Neuronal stem cell (in vitro differentiated cells): Measurements from ENCODE around the gene RARS1. TPM values are rescaled to one million over a fixed set of nuclear protein-coding genes. Genes with fewer than 3 reads are reported as not detected.

Source experiments
- DNase-seq: peaks from one replicate; pipeline ENCODE4 v3.0.0-alpha.2; 2013; ENCODE audit warnings: low spot score
- H2AFZ ChIP-seq: one replicate; pipeline ENCODE4 v1.6.1; 2013; ENCODE audit warnings: mild to moderate bottlenecking, low read length, inconsistent platforms
- H2AK5ac ChIP-seq: 2 replicates; pipeline ENCODE4 v1.6.1; 2013; ENCODE audit warnings: low read depth, mild to moderate bottlenecking, inconsistent platforms, low read length, moderate library complexity, mixed read lengths
- H2BK120ac ChIP-seq: 2 replicates; pipeline ENCODE4 v1.6.1; 2013; ENCODE audit warnings: low read depth, mild to moderate bottlenecking, inconsistent platforms, low read length, moderate library complexity, mixed read lengths
- H2BK12ac ChIP-seq: one replicate; pipeline ENCODE4 v1.6.1; 2013; ENCODE audit warnings: low read length, inconsistent platforms
- H2BK15ac ChIP-seq: 2 replicates; pipeline ENCODE4 v1.6.1; 2013; ENCODE audit warnings: mild to moderate bottlenecking, low read length, inconsistent platforms, mixed read lengths
- H2BK5ac ChIP-seq: one replicate; pipeline ENCODE4 v1.6.1; 2013; ENCODE audit warnings: inconsistent platforms, mild to moderate bottlenecking, low read length, moderate library complexity
- H3K14ac ChIP-seq: one replicate; pipeline ENCODE4 v1.6.1; 2013; ENCODE audit warnings: low read length, inconsistent platforms
- H3K18ac ChIP-seq: 2 replicates; pipeline ENCODE4 v1.6.1; 2013; ENCODE audit warnings: low read length, inconsistent platforms
- H3K23ac ChIP-seq: 2 replicates; pipeline ENCODE4 v1.6.1; 2013; ENCODE audit warnings: low read depth, mild to moderate bottlenecking, mixed read lengths, low read length, inconsistent platforms; ENCODE audit not compliant: poor library complexity
- H3K27ac ChIP-seq: replicated peaks from 3 replicates; pipeline ENCODE4 v1.5.1; 2013; ENCODE audit warnings: low read length, inconsistent platforms
- H3K27me3 ChIP-seq, 3 experiments: 2 replicates each; pipeline ENCODE4 v1.6.1; 2013; ENCODE audit warnings: low read length in 3 of 3, mild to moderate bottlenecking in 2 of 3, inconsistent platforms in 1 of 3, low read depth in 1 of 3, mixed read lengths in 1 of 3, moderate library complexity in 1 of 3; ENCODE audit not compliant: control insufficient read depth in 3 of 3, insufficient read depth in 3 of 3
- H3K36me3 ChIP-seq, 2 donors: replicated peaks in 1 of 2; 2 replicates each; pipeline ENCODE4 v1.6.1; 2013; ENCODE audit warnings: low read length in 2 of 2; ENCODE audit not compliant: control insufficient read depth in 2 of 2, insufficient read depth in 2 of 2
- H3K4ac ChIP-seq: 2 replicates; pipeline ENCODE4 v1.6.1; 2013; ENCODE audit warnings: inconsistent platforms, mild to moderate bottlenecking, low read length, moderate library complexity
- H3K4me1 ChIP-seq, 2 donors: 1 replicate in 1 of 2; 2 replicates in 1 of 2; pipeline ENCODE4 v1.6.1; 2013; ENCODE audit warnings: low read length in 2 of 2, low read depth in 1 of 2; ENCODE audit not compliant: control insufficient read depth in 2 of 2, insufficient read depth in 1 of 2
- H3K4me2 ChIP-seq: one replicate; pipeline ENCODE4 v1.6.1; 2013; ENCODE audit warnings: mild to moderate bottlenecking, low read length, inconsistent platforms; ENCODE audit not compliant: insufficient read depth, poor library complexity, severe bottlenecking
- H3K4me3 ChIP-seq, 2 donors: 2 replicates each; pipeline ENCODE4 v1.5.1; 2013; ENCODE audit warnings: low read length in 2 of 2, mild to moderate bottlenecking in 2 of 2, inconsistent platforms in 1 of 2, moderate library complexity in 1 of 2
- H3K79me1 ChIP-seq: one replicate; pipeline ENCODE4 v1.6.1; 2013; ENCODE audit warnings: low read depth, mild to moderate bottlenecking, inconsistent platforms, low read length, moderate library complexity
- H3K9ac ChIP-seq: one replicate; pipeline ENCODE4 v1.6.1; 2013; ENCODE audit warnings: mild to moderate bottlenecking, low read depth, low read length, inconsistent platforms; ENCODE audit not compliant: poor library complexity
- H3K9me3 ChIP-seq, 2 donors: replicated peaks in 1 of 2; 2 replicates each; pipeline versions ENCODE3 to v1.6.1; 2013; ENCODE audit warnings: low read length in 2 of 2, mild to moderate bottlenecking in 2 of 2, inconsistent platforms in 1 of 2, low read depth in 1 of 2, mixed read lengths in 1 of 2, moderate library complexity in 1 of 2; ENCODE audit not compliant: control insufficient read depth in 2 of 2, insufficient read depth in 1 of 2
- H4K8ac ChIP-seq: one replicate; pipeline ENCODE4 v1.6.1; 2013; ENCODE audit warnings: low read depth, mild to moderate bottlenecking, inconsistent platforms, low read length, moderate library complexity
- H4K91ac ChIP-seq: one replicate; pipeline ENCODE4 v1.6.1; 2013; ENCODE audit warnings: low read length, low read depth, mild to moderate bottlenecking, inconsistent platforms; ENCODE audit not compliant: poor library complexity
- WGBS, 2 donors: extraction: QIAGEN DNeasy Blood & Tissue Kit; methylation state at CpG; one replicate each; pipeline ENCODE4 v1.1.7; 2013; ENCODE audit warnings: missing lambda C conversion rate in 2 of 2, mixed read lengths in 1 of 2; ENCODE audit not compliant: insufficient read length in 2 of 2, insufficient replicate concordance in 1 of 2; ENCODE audit errors: extremely low coverage in 2 of 2; 5-methylcytosine and 5-hydroxymethylcytosine counted together
- polyA plus RNA-seq, 2 experiments: library from polyadenylated mRNA; stranded (reverse); fragments of 200-250 nt; gene quantifications; one replicate each; pipeline ENCODE4 v1.2.3, GENCODE V29; 2013

The RARS1 gene
- polyA plus RNA-seq (2013, experiment 1 of 2) = 54.4 TPM
- polyA plus RNA-seq (2013, experiment 2 of 2) = 56.2 TPM

DNA sequence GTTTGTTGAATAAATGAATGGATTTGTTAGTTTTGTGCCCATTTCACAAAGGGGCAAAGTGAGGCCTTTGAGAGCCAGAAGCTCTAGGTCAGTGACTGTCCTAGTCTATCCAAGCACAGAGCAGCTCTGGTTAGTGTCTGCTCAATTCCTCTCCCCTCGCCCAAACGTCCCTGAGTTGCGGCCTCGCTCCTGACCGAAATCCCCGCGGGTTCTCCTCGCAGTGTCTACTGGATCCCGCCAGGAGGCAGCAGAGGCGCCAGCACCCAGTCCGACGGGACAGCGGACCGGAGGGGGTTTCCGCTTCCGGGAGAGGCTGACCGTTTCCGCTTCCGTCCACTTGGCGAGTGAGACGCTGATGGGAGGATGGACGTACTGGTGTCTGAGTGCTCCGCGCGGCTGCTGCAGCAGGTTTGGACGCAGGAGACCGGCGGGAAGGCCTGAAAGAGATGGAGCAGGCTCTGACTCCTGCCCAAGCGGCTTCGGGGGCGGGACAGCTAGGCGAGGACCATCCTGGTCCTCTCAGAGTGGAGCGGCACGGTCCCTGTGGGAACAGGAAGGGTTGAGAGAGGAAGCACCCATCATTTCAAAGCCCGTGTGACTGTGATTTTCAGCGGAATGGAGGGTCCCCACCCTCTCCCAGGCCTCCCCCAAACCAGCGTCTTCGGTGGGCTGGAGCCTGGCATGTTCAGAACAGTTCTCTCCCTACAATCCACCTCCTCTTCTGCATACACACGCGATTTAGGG, at the start of gene RARS1:
RARS1 (plus strand) TSS at position 336 of the 744 bp plus-strand sequence; CDS start at position 364, 28 bp downstream.
- no CpG with 5 or more reads among the region's 40 CpGs for WGBS, 2 donors
- Histone ChIP-seq H3K79me1 (peaks cover 7% of the 10 kb centered on the region), H3K27ac (no peak within 1 kb of the TSS)

DNA sequence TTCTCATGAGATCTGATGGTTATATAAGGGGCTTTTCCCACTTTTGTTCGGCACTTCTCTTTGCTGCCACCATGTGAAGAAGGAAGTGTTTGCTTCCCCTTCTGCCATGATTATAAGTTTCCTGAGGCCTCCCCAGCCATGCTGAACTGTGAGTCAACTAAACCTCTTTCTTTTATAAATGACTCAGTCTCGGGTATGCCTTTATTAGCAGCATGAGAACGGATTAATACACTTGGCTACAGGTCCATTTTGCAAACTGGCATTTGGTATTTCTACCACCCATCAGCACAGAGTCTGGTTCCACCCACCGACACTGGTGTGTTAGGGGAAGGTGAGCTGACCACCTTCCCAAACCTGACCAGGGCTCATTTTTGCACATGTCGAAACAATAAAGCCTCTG, 47.9 kb upstream of the RARS1 start:
- Histone ChIP-seq H2BK15ac (no peak overlapping the region), H3K9ac (no peak overlapping the region), H2AFZ (no peak overlapping the region), H3K27ac (no peak overlapping the region), H2AK5ac (no peak overlapping the region), H3K4me3 (no peak overlapping the region), H3K18ac (no peak overlapping the region), H4K8ac (no peak overlapping the region), H3K79me1 (no peaks in the 10 kb centered on the region), H3K14ac (no peak overlapping the region), H3K4me2 (no peak overlapping the region), H3K27me3 (no peaks in the 10 kb centered on the region), H2BK120ac (no peak overlapping the region), H3K23ac (no peak overlapping the region), H2BK5ac (no peak overlapping the region), H3K36me3 (peaks cover 3 to 13% of the 10 kb centered on the region in 2 donors), H2BK12ac (no peak overlapping the region), H4K91ac (no peak overlapping the region), H3K9me3 (no peaks in the 10 kb centered on the region), H3K4ac (no peak overlapping the region), H3K4me1 (peaks cover 12 to 13% of the 10 kb centered on the region in 2 donors)
- no peak for DNase-seq
- WGBS, 2 donors = no CpG with 5 or more reads among the region's 5 CpGs

More for the DNA sequence above, at the start of gene RARS1:
- Histone ChIP-seq H2BK15ac (no peak within 1 kb of the TSS), H2BK120ac (no peak within 1 kb of the TSS), H3K4me2 (peak within 1 kb of the TSS; percentile 63), H4K91ac (no peak within 1 kb of the TSS), H2AFZ (peak within 1 kb of the TSS; percentile 90), H4K8ac (peak within 1 kb of the TSS; percentile 94), H3K4me3 (peak within 1 kb of the TSS; percentile 88 to 97), H3K14ac (peak within 1 kb of the TSS; percentile 95), H3K18ac (peak within 1 kb of the TSS; percentile 94), H3K4me1 (peaks cover 2 to 4% of the 10 kb centered on the region in 2 donors), H2BK12ac (no peak within 1 kb of the TSS), H3K36me3 (peaks cover 11 to 38% of the 10 kb centered on the region in 2 donors), H2BK5ac (peak within 1 kb of the TSS; percentile 77), H3K23ac (peak within 1 kb of the TSS; percentile 98), H2AK5ac (no peak within 1 kb of the TSS), H3K27me3 (no peaks in the 10 kb centered on the region), H3K9ac (peak within 1 kb of the TSS; percentile 98), H3K9me3 (no peaks in the 10 kb centered on the region), H3K4ac (no peak within 1 kb of the TSS)
- peak; percentile 89 for DNase-seq

DNA sequence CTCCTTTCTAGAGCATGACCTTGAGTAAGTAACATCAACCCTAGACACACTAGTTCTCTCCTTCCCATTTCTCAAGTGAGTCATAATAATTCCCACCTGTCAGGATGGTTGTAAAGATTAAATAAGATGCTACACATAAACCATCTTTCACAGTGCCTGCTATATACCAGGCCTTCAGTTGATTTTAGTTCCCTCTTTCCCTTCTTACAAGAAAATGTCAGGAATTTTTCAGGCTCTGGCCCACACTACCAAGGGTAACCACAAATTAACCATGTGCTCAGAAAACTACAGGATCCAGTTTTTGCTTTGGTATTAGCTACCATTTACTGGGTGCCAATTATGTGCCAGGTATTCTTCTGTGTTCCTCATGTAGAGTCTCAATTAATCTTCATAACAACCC, 42.7 kb upstream of the RARS1 start:
- H2BK120ac ChIP-seq = no peak overlapping the region
- no peak overlapping the region for H3K14ac ChIP-seq
- no peaks in the 10 kb centered on the region for H3K27me3 ChIP-seq
- no peak overlapping the region for H2BK12ac ChIP-seq
- no peak overlapping the region for H4K91ac ChIP-seq
- no peaks in the 10 kb centered on the region for H3K9me3 ChIP-seq
- H3K4me3 ChIP-seq = no peak overlapping the region
- H3K79me1 ChIP-seq = no peaks in the 10 kb centered on the region
- no peak overlapping the region for H3K4me2 ChIP-seq
- H3K36me3 ChIP-seq = peaks cover 8 to 30% of the 10 kb centered on the region in 2 donors
- no peak overlapping the region for H2BK5ac ChIP-seq
- H2AK5ac ChIP-seq = no peak overlapping the region
- no peak overlapping the region for H4K8ac ChIP-seq
- no peak overlapping the region for H3K9ac ChIP-seq
- H2AFZ ChIP-seq = no peak overlapping the region
- no peak overlapping the region for H3K27ac ChIP-seq
- H3K4ac ChIP-seq = no peak overlapping the region
- H2BK15ac ChIP-seq = no peak overlapping the region
- H3K23ac ChIP-seq = no peak overlapping the region
- DNase-seq = no peak
- no peak overlapping the region for H3K18ac ChIP-seq
- peaks cover 7 to 21% of the 10 kb centered on the region in 2 donors for H3K4me1 ChIP-seq

DNA sequence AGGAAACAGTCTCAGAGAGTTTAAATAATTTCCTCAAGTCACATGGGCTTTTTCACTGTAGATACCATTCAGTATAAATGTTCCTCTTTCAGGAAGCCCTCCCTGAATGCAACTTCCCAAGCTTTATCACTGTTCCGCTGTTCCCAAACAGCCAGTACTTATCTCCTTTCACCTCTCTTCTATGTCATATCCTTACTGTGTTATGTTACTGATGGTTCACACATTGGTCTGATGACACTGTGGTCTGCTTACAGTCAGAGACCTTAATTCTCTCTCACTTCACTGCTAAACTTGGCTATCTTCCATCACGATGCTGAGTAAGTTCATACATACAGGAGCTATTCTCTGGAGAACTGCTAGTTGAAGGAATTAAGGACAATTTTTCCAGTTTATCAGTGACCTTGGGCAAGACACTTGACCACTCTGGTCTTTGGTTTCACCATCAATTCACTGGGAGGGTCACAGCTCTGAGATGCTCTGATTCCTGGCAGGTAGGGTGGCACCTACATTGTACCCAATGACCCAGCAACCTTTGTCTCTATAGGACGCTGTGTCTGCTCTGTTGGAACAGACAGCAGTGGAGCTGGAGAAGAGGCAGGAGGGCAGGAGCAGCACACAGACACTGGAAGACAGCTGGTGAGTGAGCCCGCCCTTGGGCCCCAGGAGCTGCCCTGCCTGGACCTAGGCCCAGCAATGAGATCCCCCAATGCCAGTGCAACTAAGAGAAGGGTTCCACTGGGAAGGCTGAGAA, 42.1 kb upstream of the RARS1 start:
- peak overlapping the region; percentile 29 for H2AK5ac ChIP-seq
- H2BK12ac ChIP-seq = peak overlapping the region; percentile 10
- H3K79me1 ChIP-seq = no peaks in the 10 kb centered on the region
- H3K27me3 ChIP-seq = no peaks in the 10 kb centered on the region
- peaks cover 8 to 30% of the 10 kb centered on the region in 2 donors for H3K36me3 ChIP-seq
- no peak overlapping the region for H3K4ac ChIP-seq
- H2BK120ac ChIP-seq = no peak overlapping the region
- H2AFZ ChIP-seq = no peak overlapping the region
- peak overlapping the region; percentile 27 for H3K14ac ChIP-seq
- H3K23ac ChIP-seq = no peak overlapping the region
- H3K18ac ChIP-seq = no peak overlapping the region
- H3K9me3 ChIP-seq = peaks cover 0 to 3% of the 10 kb centered on the region in 2 donors
- peaks cover 7 to 21% of the 10 kb centered on the region in 2 donors for H3K4me1 ChIP-seq
- no peak overlapping the region for H2BK5ac ChIP-seq
- DNase-seq = no peak
- H4K91ac ChIP-seq = no peak overlapping the region
- no peak overlapping the region for H3K4me2 ChIP-seq
- H3K4me3 ChIP-seq = no peak overlapping the region
- H2BK15ac ChIP-seq = no peak overlapping the region
- H3K9ac ChIP-seq = peak overlapping the region; percentile 22
- no peak overlapping the region for H4K8ac ChIP-seq
- H3K27ac ChIP-seq = no peak overlapping the region
- WGBS, 2 donors = no CpG with 5 or more reads among the region's 4 CpGs
